HCT116 (cell line): Measurements from ENCODE around the gene FRAT2. TPM values are rescaled to one million over a fixed set of nuclear protein-coding genes. Genes with fewer than 3 reads are reported as not detected.

Experiments used
- ATAC-seq: fragments of 200-7000 bp; cut with Tn5 transposase; 2 replicates; pipeline ENCODE4 v1.9.1; 2020; ENCODE audit warnings: mild to moderate bottlenecking, moderate library complexity
- BruUV-seq: library from RNA; stranded (reverse); fragments of 400-500 nt; replicated peaks from 2 replicates; lab custom pipeline; 2021; lab: Mats Ljungman, UMichigan
- CTCF ChIA-PET: fragments of 300-600 bp; sonication (Branson Sonifier 250); formaldehyde crosslinking; loops from one replicate; lab custom pipeline; 2021; ENCODE audit warnings: antibody characterized with exemption; lab: Charles Lee
- POLR2A ChIA-PET: fragments of 300-600, 350-600 bp; sonication (Branson Sonifier 250); formaldehyde crosslinking; loops from one replicate; lab custom pipeline; 2021; ENCODE audit warnings: antibody characterized with exemption; lab: Charles Lee
- RAD21 ChIA-PET, 2 experiments: fragments of 300-600 bp; sonication (Branson Sonifier 250); formaldehyde crosslinking; loops; one replicate each; lab custom pipeline; 2023; ENCODE audit warnings: low total read pairs in 2 of 2; ENCODE audit not compliant: uncharacterized antibody in 2 of 2, unreplicated experiment in 2 of 2, low non-redundant PET in 1 of 2; lab: Charles Lee
- DNase-seq: peaks from one replicate; pipeline ENCODE4 v3.0.0-alpha.2; 2010; ENCODE audit warnings: low read depth, low spot score
- H2AFZ ChIP-seq: fragments of 200-600 bp; shearing (Covaris generic), sonication (generic); 2 replicates; pipeline ENCODE4 v1.6.1; 2017; ENCODE audit warnings: low read depth, mixed run types, mixed read lengths, antibody characterized with exemption, low read length; ENCODE audit not compliant: poor library complexity, severe bottlenecking
- H3K27ac ChIP-seq: 2 replicates; pipeline ENCODE4 v1.5.1; 2012; ENCODE audit warnings: low read depth, low read length
- H3K27me3 ChIP-seq: fragments of 200-600 bp; sonication (generic); 2 replicates; pipeline ENCODE4 v1.6.1; 2016; ENCODE audit warnings: mixed run types, low read length, mixed read lengths; ENCODE audit not compliant: insufficient read depth
- H3K36me3 ChIP-seq, 2 experiments: fragments of 200-500 bp in 1 of 2; fragments of 200-600 bp in 1 of 2; sonication (Bioruptor generic) in 1 of 2; sonication (generic) in 1 of 2; 2 replicates each; pipeline versions ENCODE4 v1.5.1 to v1.6.1; 2014 to 2016; ENCODE audit warnings: low read length in 2 of 2, inconsistent platforms in 1 of 2, mixed read lengths in 1 of 2, mixed run types in 1 of 2; ENCODE audit not compliant: insufficient read depth in 2 of 2, control insufficient read depth in 1 of 2
- H3K4me1 ChIP-seq, 2 experiments: fragments of 200-600 bp in 1 of 2; sonication (generic) in 1 of 2; 2 replicates each; pipeline versions ENCODE4 v1.5.1 to v1.6.1; 2012 to 2017; ENCODE audit warnings: low read length in 2 of 2, inconsistent platforms in 1 of 2, mild to moderate bottlenecking in 1 of 2, mixed read lengths in 1 of 2, mixed run types in 1 of 2, moderate library complexity in 1 of 2; ENCODE audit not compliant: insufficient read depth in 2 of 2, control insufficient read depth in 1 of 2
- H3K4me2 ChIP-seq: fragments of 200-600 bp; sonication (generic); 2 replicates; pipeline ENCODE4 v1.6.1; 2017; ENCODE audit warnings: mixed run types, low read length, mixed read lengths
- H3K4me3 ChIP-seq, 2 experiments: fragments of 200-600 bp in 1 of 2; sonication (generic) in 1 of 2; replicated peaks in 1 of 2; 2 replicates each; pipeline ENCODE4 v1.5.1; 2011 to 2016; ENCODE audit warnings: low read length in 2 of 2, control low read depth in 1 of 2, low read depth in 1 of 2, mild to moderate bottlenecking in 1 of 2, mixed read lengths in 1 of 2, mixed run types in 1 of 2
- H3K79me2 ChIP-seq: fragments of 200-600 bp; sonication (generic); 2 replicates; pipeline ENCODE4 v1.6.1; 2017; ENCODE audit warnings: mild to moderate bottlenecking, mixed run types, low read length, moderate library complexity, mixed read lengths; ENCODE audit not compliant: insufficient read depth
- H3K9ac ChIP-seq: fragments of 200-600 bp; sonication (generic); 2 replicates; pipeline ENCODE4 v1.6.1; 2016; ENCODE audit warnings: low read length, mixed read lengths
- H3K9me2 ChIP-seq: fragments of 200-600 bp; sonication (generic), shearing (Covaris generic); 2 replicates; pipeline ENCODE4 v1.6.1; 2017; ENCODE audit warnings: mixed run types, mild to moderate bottlenecking, moderate library complexity; ENCODE audit not compliant: insufficient read depth
- H3K9me3 ChIP-seq, 2 experiments: fragments of 200-500 bp in 1 of 2; fragments of 200-600 bp in 1 of 2; sonication (Bioruptor generic) in 1 of 2; sonication (generic) in 1 of 2; 2 replicates each; pipeline ENCODE4 v1.6.1; 2014 to 2017; ENCODE audit warnings: low read length in 2 of 2, mixed read lengths in 2 of 2, inconsistent platforms in 1 of 2, low read depth in 1 of 2, mild to moderate bottlenecking in 1 of 2, mixed run types in 1 of 2, moderate library complexity in 1 of 2; ENCODE audit not compliant: control insufficient read depth in 1 of 2, insufficient read depth in 1 of 2
- H4K20me1 ChIP-seq: fragments of 200-600 bp; sonication (generic), shearing (Covaris generic); 2 replicates; pipeline ENCODE4 v1.6.1; 2017; ENCODE audit warnings: mixed run types, mild to moderate bottlenecking, moderate library complexity; ENCODE audit not compliant: insufficient read depth
- CBX3 ChIP-seq: IDR thresholded peaks from 2 replicates; pipeline ENCODE4 v1.6.1; 2012; ENCODE audit warnings: low read depth
- CEBPB ChIP-seq: IDR thresholded peaks from 2 replicates; pipeline ENCODE4 v1.6.1; 2012; ENCODE audit warnings: low read depth
- EGR1 ChIP-seq: IDR thresholded peaks from 2 replicates; pipeline ENCODE4 v1.6.1; 2012; ENCODE audit warnings: low read depth
- ELF1 ChIP-seq: IDR thresholded peaks from 2 replicates; pipeline ENCODE4 v1.6.1; 2012; ENCODE audit warnings: low read depth, borderline replicate concordance
- EZH2 ChIP-seq: fragments of 200-600 bp; sonication (generic); IDR thresholded peaks from 2 replicates; pipeline ENCODE4 v1.6.1; 2017; ENCODE audit warnings: antibody characterized with exemption, mixed run types
- EZH2phosphoT487 ChIP-seq: fragments of 200-600 bp; IDR thresholded peaks from 2 replicates; pipeline ENCODE4 v1.6.1; 2018; ENCODE audit warnings: antibody characterized with exemption, borderline replicate concordance
- FOSL1 ChIP-seq: IDR thresholded peaks from 2 replicates; pipeline ENCODE4 v1.6.1; 2012; ENCODE audit warnings: low read depth
- JUND ChIP-seq: IDR thresholded peaks from 2 replicates; pipeline ENCODE4 v1.6.1; 2012
- POLR2A ChIP-seq: IDR thresholded peaks from 2 replicates; pipeline ENCODE4 v1.7.0; 2011; ENCODE audit warnings: borderline replicate concordance; ENCODE audit not compliant: insufficient read depth, insufficient read length; ENCODE audit errors: extremely low read depth
- POLR2AphosphoS5 ChIP-seq: IDR thresholded peaks from 2 replicates; pipeline ENCODE4 v1.6.1; 2011; ENCODE audit warnings: mild to moderate bottlenecking, low read depth, low read length, moderate library complexity
- RAD21 ChIP-seq: IDR thresholded peaks from 2 replicates; pipeline ENCODE4 v1.6.1; 2012; ENCODE audit warnings: low read depth, mild to moderate bottlenecking
- SIN3A ChIP-seq: IDR thresholded peaks from 2 replicates; pipeline ENCODE4 v1.6.1; 2012; ENCODE audit warnings: low read depth
- SRF ChIP-seq: IDR thresholded peaks from 2 replicates; pipeline ENCODE4 v1.6.1; 2012; ENCODE audit warnings: low read depth
- TCF7L2 ChIP-seq: IDR thresholded peaks from 2 replicates; pipeline ENCODE4 v1.7.0; 2011; ENCODE audit warnings: borderline replicate concordance, inconsistent platforms; ENCODE audit not compliant: insufficient read depth, insufficient read length; ENCODE audit errors: extremely low read depth
- YY1 ChIP-seq: IDR thresholded peaks from 2 replicates; pipeline ENCODE4 v1.6.1; 2011; ENCODE audit warnings: low read length, low read depth, moderate library complexity, mild to moderate bottlenecking; ENCODE audit not compliant: insufficient replicate concordance; ENCODE audit errors: extremely low read depth
- ZNF274 ChIP-seq: fragments of 200-500 bp; sonication (Bioruptor generic); IDR thresholded peaks from 2 replicates; pipeline ENCODE4 v1.6.1; 2014; ENCODE audit warnings: mild to moderate bottlenecking, low read depth, low read length, inconsistent platforms
- intact Hi-C: fragments of 100-400 bp; cut with micrococcal nuclease; formaldehyde crosslinking; loops from 2 replicates; pipeline ENCODE4 v1.10.0; 2022
- total RNA-seq: library from RNA; stranded (reverse); gene quantifications from one replicate; pipeline ENCODE4 v1.2.1, GENCODE V29; 2021; ENCODE audit not compliant: unreplicated experiment
- TF ChIP-seq, protein P1 (sequence below): IDR thresholded peaks from 2 replicates; pipeline ENCODE4 v1.6.1; 2011; ENCODE audit warnings: mild to moderate bottlenecking, low read length, moderate library complexity; ENCODE audit not compliant: insufficient replicate concordance; ENCODE audit errors: extremely low read depth
- TF ChIP-seq, protein P2 (sequence below), 3 experiments: fragments of 200-600 bp in 1 of 3; sonication (generic) in 1 of 3; IDR thresholded peaks in 2 of 3; conservative IDR thresholded peaks in 1 of 3; 2 replicates each; pipeline ENCODE4 v1.5.1; 2012 to 2017; ENCODE audit warnings: low read depth in 2 of 3, low read length in 2 of 3, antibody characterized with exemption in 1 of 3, borderline replicate concordance in 1 of 3, control low read depth in 1 of 3, mild to moderate bottlenecking in 1 of 3, mixed read lengths in 1 of 3, mixed run types in 1 of 3, moderate library complexity in 1 of 3; ENCODE audit not compliant: insufficient read depth in 1 of 3

FRAT2 gene
- total RNA-seq, 1 experiment from 2014 or later: 10.7 TPM

- ChIA-PET RAD21 (no interaction called here), CTCF (no interaction called here), POLR2A (no interaction called here)
- Histone ChIP-seq H3K4me1 (no peaks in the 10 kb centered on the region), H4K20me1 (no peaks in the 10 kb centered on the region), H3K27me3 (no peaks in the 10 kb centered on the region), H3K9me2 (no peaks in the 10 kb centered on the region), H2AFZ (no peak overlapping the region), H3K79me2 (no peaks in the 10 kb centered on the region), H3K9ac (no peak overlapping the region), H3K4me2 (no peak overlapping the region), H3K9me3 (no peaks in the 10 kb centered on the region), H3K27ac (no peak overlapping the region), H3K4me3 (no peak overlapping the region), H3K36me3 (peaks cover 21 to 60% of the 10 kb centered on the region in 2 experiments)
- ATAC-seq: no peak
- intact Hi-C loops: loop anchor here (5.0 kb wide), 1 partner anchor 286 kb away; no protein-coding TSS in a partner anchor
- DNase-seq: no peak
- TF ChIP-seq SIN3A (no peak), CEBPB (no peak), EZH2phosphoT487 (no peak), JUND (no peak), POLR2AphosphoS5 (no peak), CBX3 (no peak)
- BruUV-seq: no TSS peak
Observed at GRCh38 chr10:97358349-97358748, 23.8 kb upstream of the FRAT2 start.

- ChIA-PET POLR2A (no interaction called here), CTCF (interaction anchor here (1.1 kb wide), 1 partner anchor 78 kb away, joined by 3 read pairs; no protein-coding TSS in a partner anchor), RAD21 (no interaction called here)
- no peak overlapping the region for H3K4me3 ChIP-seq
- no peaks in the 10 kb centered on the region for H3K79me2 ChIP-seq
- no peak overlapping the region for H3K4me2 ChIP-seq
- no peaks in the 10 kb centered on the region for H4K20me1 ChIP-seq
- DNase-seq: no peak
- no peaks in the 10 kb centered on the region for H3K9me2 ChIP-seq
- ATAC-seq: no peak
- H2AFZ ChIP-seq: no peak overlapping the region
- BruUV-seq: no TSS peak
- TF ChIP-seq EZH2phosphoT487: no peak
- no peak for TF ChIP-seq JUND
- no peak for TF ChIP-seq EZH2
- TF ChIP-seq, protein P1, sequence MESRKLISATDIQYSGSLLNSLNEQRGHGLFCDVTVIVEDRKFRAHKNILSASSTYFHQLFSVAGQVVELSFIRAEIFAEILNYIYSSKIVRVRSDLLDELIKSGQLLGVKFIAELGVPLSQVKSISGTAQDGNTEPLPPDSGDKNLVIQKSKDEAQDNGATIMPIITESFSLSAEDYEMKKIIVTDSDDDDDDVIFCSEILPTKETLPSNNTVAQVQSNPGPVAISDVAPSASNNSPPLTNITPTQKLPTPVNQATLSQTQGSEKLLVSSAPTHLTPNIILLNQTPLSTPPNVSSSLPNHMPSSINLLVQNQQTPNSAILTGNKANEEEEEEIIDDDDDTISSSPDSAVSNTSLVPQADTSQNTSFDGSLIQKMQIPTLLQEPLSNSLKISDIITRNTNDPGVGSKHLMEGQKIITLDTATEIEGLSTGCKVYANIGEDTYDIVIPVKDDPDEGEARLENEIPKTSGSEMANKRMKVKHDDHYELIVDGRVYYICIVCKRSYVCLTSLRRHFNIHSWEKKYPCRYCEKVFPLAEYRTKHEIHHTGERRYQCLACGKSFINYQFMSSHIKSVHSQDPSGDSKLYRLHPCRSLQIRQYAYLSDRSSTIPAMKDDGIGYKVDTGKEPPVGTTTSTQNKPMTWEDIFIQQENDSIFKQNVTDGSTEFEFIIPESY: no peak
- no peak for TF ChIP-seq FOSL1
- TF ChIP-seq RAD21: no peak
- TF ChIP-seq CEBPB: no peak
- no peak for TF ChIP-seq CBX3
- no peak for TF ChIP-seq YY1
- TF ChIP-seq ELF1: no peak
- no peak for TF ChIP-seq POLR2A
- TF ChIP-seq EGR1: no peak
- TF ChIP-seq, protein P2, sequence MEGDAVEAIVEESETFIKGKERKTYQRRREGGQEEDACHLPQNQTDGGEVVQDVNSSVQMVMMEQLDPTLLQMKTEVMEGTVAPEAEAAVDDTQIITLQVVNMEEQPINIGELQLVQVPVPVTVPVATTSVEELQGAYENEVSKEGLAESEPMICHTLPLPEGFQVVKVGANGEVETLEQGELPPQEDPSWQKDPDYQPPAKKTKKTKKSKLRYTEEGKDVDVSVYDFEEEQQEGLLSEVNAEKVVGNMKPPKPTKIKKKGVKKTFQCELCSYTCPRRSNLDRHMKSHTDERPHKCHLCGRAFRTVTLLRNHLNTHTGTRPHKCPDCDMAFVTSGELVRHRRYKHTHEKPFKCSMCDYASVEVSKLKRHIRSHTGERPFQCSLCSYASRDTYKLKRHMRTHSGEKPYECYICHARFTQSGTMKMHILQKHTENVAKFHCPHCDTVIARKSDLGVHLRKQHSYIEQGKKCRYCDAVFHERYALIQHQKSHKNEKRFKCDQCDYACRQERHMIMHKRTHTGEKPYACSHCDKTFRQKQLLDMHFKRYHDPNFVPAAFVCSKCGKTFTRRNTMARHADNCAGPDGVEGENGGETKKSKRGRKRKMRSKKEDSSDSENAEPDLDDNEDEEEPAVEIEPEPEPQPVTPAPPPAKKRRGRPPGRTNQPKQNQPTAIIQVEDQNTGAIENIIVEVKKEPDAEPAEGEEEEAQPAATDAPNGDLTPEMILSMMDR (IDR thresholded peaks at IDR 0.05 in 2 of 3, conservative IDR thresholded peaks at IDR 0.05 in 1 of 3; ENCODE audit: borderline replicate concordance in 1 of 3, insufficient read depth in 1 of 3, low read depth in 2 of 3, low read length in 2 of 3): no peak
- no peak for TF ChIP-seq TCF7L2
- no peak for TF ChIP-seq ZNF274
- TF ChIP-seq POLR2AphosphoS5: no peak
- no peak for TF ChIP-seq SRF
- H3K36me3 ChIP-seq: peaks cover 21 to 46% of the 10 kb centered on the region in 2 experiments; a peak in 3 of 4 replicates
- intact Hi-C loops: loop anchor here (5.0 kb wide), 1 partner anchor 285 kb away; no protein-coding TSS in a partner anchor
- no peaks in the 10 kb centered on the region for H3K27me3 ChIP-seq
- H3K27ac ChIP-seq: no peak overlapping the region
- H3K9me3 ChIP-seq: no peaks in the 10 kb centered on the region
- no peaks in the 10 kb centered on the region for H3K4me1 ChIP-seq
- H3K9ac ChIP-seq: no peak overlapping the region
Observed at GRCh38 chr10:97356918-97357317, 22.4 kb upstream of the FRAT2 start.
